ENCODE measurements around the gene AFAP1L1.

AFAP1L1 gene

GRCh38 chr5:149381261-149381985, 109.8 kb downstream of the AFAP1L1 start:
- ChIA-PET CTCF (interaction anchor here (0.5 to 2.4 kb wide), 29 partner anchors 8 to 820 kb away, joined by 3 to 26 read pairs (median 4); no protein-coding TSS in a partner anchor), POLR2A (ENCODE audit: low non-redundant PET) (no interaction called here)
- no peak for TF ChIP-seq CTCF (conservative IDR thresholded peaks at IDR 0.05; ENCODE audit: low read depth)
- peak overlapping the region; percentile 42 for H3K27ac ChIP-seq
- DNase-seq (ENCODE audit: low spot score): no peak

GRCh38 chr5:149381986-149382338, 110.3 kb downstream of the AFAP1L1 start:
- TF ChIP-seq CTCF (conservative IDR thresholded peaks at IDR 0.05; ENCODE audit: low read depth): peak; percentile 99
- H3K27ac ChIP-seq: peak overlapping the region; percentile 42
- peak; percentile 89 for DNase-seq (ENCODE audit: low spot score)
- POLR2A ChIA-PET (ENCODE audit: low non-redundant PET): no interaction called here
- CTCF ChIA-PET: interaction anchor here (0.6 to 2.4 kb wide), 27 partner anchors 9 to 819 kb away, joined by 3 to 26 read pairs (median 4); no protein-coding TSS in a partner anchor

GRCh38 chr5:149382517-149383220, 111.0 kb downstream of the AFAP1L1 start:
- no peak for DNase-seq (ENCODE audit: low spot score)
- TF ChIP-seq CTCF (conservative IDR thresholded peaks at IDR 0.05; ENCODE audit: low read depth): no peak
- POLR2A ChIA-PET (ENCODE audit: low non-redundant PET): no interaction called here
- peak overlapping the region; percentile 42 for H3K27ac ChIP-seq
- CTCF ChIA-PET: interaction anchor here (0.5 to 2.4 kb wide), 13 partner anchors 10 to 520 kb away, joined by 3 to 26 read pairs (median 5); no protein-coding TSS in a partner anchor

- no peak overlapping the region for H3K27ac ChIP-seq
- no peak for DNase-seq (ENCODE audit: low spot score)
- no peak for TF ChIP-seq CTCF (conservative IDR thresholded peaks at IDR 0.05; ENCODE audit: low read depth)
- ChIA-PET CTCF (interaction anchor here (0.5 to 1.6 kb wide), 3 partner anchors 11 to 179 kb away, joined by 3 to 8 read pairs (median 3); no protein-coding TSS in a partner anchor), POLR2A (ENCODE audit: low non-redundant PET) (no interaction called here)
Observed at GRCh38 chr5:149383399-149383798, 111.7 kb downstream of the AFAP1L1 start.

- ChIA-PET CTCF (interaction anchor here (0.6 to 2.1 kb wide), 4 partner anchors 14 to 251 kb away, joined by 3 to 9 read pairs (median 4); no protein-coding TSS in a partner anchor), POLR2A (ENCODE audit: low non-redundant PET) (no interaction called here)
- H3K27ac ChIP-seq: no peak overlapping the region
- no peak for TF ChIP-seq CTCF (conservative IDR thresholded peaks at IDR 0.05; ENCODE audit: low read depth)
- DNase-seq (ENCODE audit: low spot score): no peak
Observed at GRCh38 chr5:149386166-149386565, 114.5 kb downstream of the AFAP1L1 start.

GRCh38 chr5:149387081-149387631, 115.5 kb downstream of the AFAP1L1 start:
- DNase-seq (ENCODE audit: low spot score): no peak
- CTCF ChIA-PET: interaction anchor here (0.7 to 2.1 kb wide), 3 partner anchors 15 to 56 kb away, joined by 3 to 9 read pairs (median 7); no protein-coding TSS in a partner anchor

More at GRCh38 chr5:149387081-149387631, 115.5 kb downstream of the AFAP1L1 start:
- H3K27ac ChIP-seq: no peak overlapping the region
- POLR2A ChIA-PET (ENCODE audit: low non-redundant PET): no interaction called here
- TF ChIP-seq CTCF (conservative IDR thresholded peaks at IDR 0.05; ENCODE audit: low read depth): no peak

All from RWPE1 (cell line).